ENCODE results near the gene DDIT4. TPM values are rescaled to one million over a fixed set of nuclear protein-coding genes. Genes with fewer than 3 reads are reported as not detected.
A peak's percentile ranks its signal among the peaks of the same experiment; 100 is the strongest.

Gene DDIT4
- total and polyA plus RNA-seq, 2 of the 4 experiments (the other 2 are of a cell fraction): 59.6 to 108 TPM

DNA sequence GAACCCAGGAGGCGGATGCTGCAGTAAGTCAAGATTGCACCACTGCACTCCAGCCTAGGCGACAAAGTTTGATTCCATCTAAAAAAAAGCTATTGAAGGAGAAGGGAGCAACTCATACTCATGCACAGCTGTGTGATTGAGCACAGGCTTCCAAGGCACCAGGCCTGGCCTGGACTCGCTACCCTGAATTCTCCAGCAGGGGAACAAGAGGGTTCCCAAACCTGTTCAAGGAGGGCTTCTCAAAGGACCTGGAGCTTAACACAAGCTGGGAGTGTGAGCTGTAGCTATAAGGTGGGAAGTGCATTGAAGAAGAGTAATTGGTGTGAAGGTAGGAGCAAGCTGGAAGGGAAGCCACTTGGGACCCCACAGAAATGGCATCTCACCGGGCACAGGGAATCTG is 15.1 kb upstream of the DDIT4 start:
- Histone ChIP-seq H2AFZ (replicated peaks; ENCODE audit: low read length, poor library complexity) (peak overlapping the region; percentile 9), H2BK20ac (ENCODE audit: low read depth, low read length) (peak overlapping the region; percentile 14; the same call in 1 of the 2 replicates), H3K23ac (ENCODE audit: low read depth, low read length) (no peak overlapping the region), H3K27me3 (ENCODE audit: control insufficient read depth, insufficient read depth, low read length) (no peaks in the 10 kb centered on the region), H4K20me1 (ENCODE audit: insufficient read depth, low read length) (no peaks in the 10 kb centered on the region), H4K5ac (ENCODE audit: low read depth, low read length) (peak overlapping the region; percentile 17; the same call in 1 of the 2 replicates), H3K27ac (ENCODE audit: insufficient read depth, low read length) (peak overlapping the region; percentile 54; the same call in 1 of the 2 replicates), H3K14ac (replicated peaks; ENCODE audit: low read depth, low read length) (peak overlapping the region; percentile 37; the same call in 1 of the 2 replicates), H3K9ac (ENCODE audit: low read depth, low read length) (no peak overlapping the region), H2BK15ac (ENCODE audit: low read depth, low read length) (peak overlapping the region; percentile 83; the same call in 2 of the 3 replicates), H2AK5ac (ENCODE audit: low read depth, low read length) (peak overlapping the region; percentile 72), H3K9me3 (ENCODE audit: control insufficient read depth, insufficient read depth, low read length) (no peaks in the 10 kb centered on the region), H4K91ac (ENCODE audit: insufficient read depth, low read depth, low read length) (peak overlapping the region; percentile 37; the same call in 1 of the 2 replicates), H2BK120ac (ENCODE audit: low read depth, low read length) (peak overlapping the region; percentile 28; the same call in 1 of the 2 replicates), H4K8ac (ENCODE audit: low read depth in 2 of 2, low read length in 2 of 2) (peak overlapping the region in 1 of 2 experiments; percentile 26; a peak in 1 of 4 replicates), H3K79me1 (ENCODE audit: low read depth in 1 of 2, low read length in 2 of 2) (no peaks in the 10 kb centered on the region), H3K9me1 (ENCODE audit: insufficient read depth, low read length) (peaks cover 16% of the 10 kb centered on the region), H3K4me2 (ENCODE audit: low read depth, low read length) (no peak overlapping the region), H2AK9ac (replicated peaks; ENCODE audit: low read depth, low read length, poor library complexity) (no peak overlapping the region), H3K18ac (ENCODE audit: low read depth, low read length) (peak overlapping the region; percentile 43; the same call in 1 of the 2 replicates), H3K56ac (ENCODE audit: extremely low read depth, insufficient read depth, low read length) (no peak overlapping the region), H3K4ac (ENCODE audit: low read depth, low read length) (peak overlapping the region; percentile 58), H3K4me1 (ENCODE audit: control insufficient read depth, insufficient read depth, low read length) (peaks cover 31% of the 10 kb centered on the region), H2BK5ac (ENCODE audit: low read depth, low read length, poor library complexity, severe bottlenecking) (no peak overlapping the region), H3K4me3 (ENCODE audit: insufficient read depth, low read depth, low read length) (no peak overlapping the region), H3K36me3 (ENCODE audit: control insufficient read depth, insufficient read depth, low read length) (no peaks in the 10 kb centered on the region)
- POLR2A ChIA-PET (ENCODE audit: unreplicated experiment): no interaction called here
- in situ Hi-C loops (cut with MboI; ENCODE audit: low sequenced_read_pairs) (no loop called here), intact Hi-C loops (cut with micrococcal nuclease) (no loop called here), dilution Hi-C loops (cut with HindIII; ENCODE audit: low sequenced_read_pairs, unreplicated experiment) (no loop called here)
- no peak for ATAC-seq (ENCODE audit: low read depth)
- BruUV-seq (replicated peaks): no TSS peak
- CTCF ChIA-PET: interaction anchor here (0.8 to 2.2 kb wide), 2 partner anchors 14 to 15 kb away, joined by 4 read pairs; partner anchors contain the start of gene DDIT4
- DNase-seq: no peak
- WGBS, 2 experiments (ENCODE audit: extremely low coverage in 2 of 2, insufficient read length in 1 of 2): 100% methylated on average over 1 of the region's 4 CpGs; no CpG with 5 or more reads in 1 of the 2 experiments
- TF ChIP-seq RAD21 (IDR thresholded peaks at IDR 0.05; ENCODE audit: low read length): no peak
- no peak for TF ChIP-seq SMC3 (IDR thresholded peaks at IDR 0.05; ENCODE audit: low read depth, low read length)
- TF ChIP-seq, protein P1, sequence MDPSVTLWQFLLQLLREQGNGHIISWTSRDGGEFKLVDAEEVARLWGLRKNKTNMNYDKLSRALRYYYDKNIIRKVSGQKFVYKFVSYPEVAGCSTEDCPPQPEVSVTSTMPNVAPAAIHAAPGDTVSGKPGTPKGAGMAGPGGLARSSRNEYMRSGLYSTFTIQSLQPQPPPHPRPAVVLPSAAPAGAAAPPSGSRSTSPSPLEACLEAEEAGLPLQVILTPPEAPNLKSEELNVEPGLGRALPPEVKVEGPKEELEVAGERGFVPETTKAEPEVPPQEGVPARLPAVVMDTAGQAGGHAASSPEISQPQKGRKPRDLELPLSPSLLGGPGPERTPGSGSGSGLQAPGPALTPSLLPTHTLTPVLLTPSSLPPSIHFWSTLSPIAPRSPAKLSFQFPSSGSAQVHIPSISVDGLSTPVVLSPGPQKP (IDR thresholded peaks at IDR 0.05; ENCODE audit: borderline replicate concordance, low read depth, low read length): no peak
- TF ChIP-seq MAFK (IDR thresholded peaks at IDR 0.05; ENCODE audit: low read depth, low read length): no peak
- TF ChIP-seq FOS (IDR thresholded peaks at IDR 0.05; ENCODE audit: low read depth, low read length): no peak
- TF ChIP-seq, protein P2, sequence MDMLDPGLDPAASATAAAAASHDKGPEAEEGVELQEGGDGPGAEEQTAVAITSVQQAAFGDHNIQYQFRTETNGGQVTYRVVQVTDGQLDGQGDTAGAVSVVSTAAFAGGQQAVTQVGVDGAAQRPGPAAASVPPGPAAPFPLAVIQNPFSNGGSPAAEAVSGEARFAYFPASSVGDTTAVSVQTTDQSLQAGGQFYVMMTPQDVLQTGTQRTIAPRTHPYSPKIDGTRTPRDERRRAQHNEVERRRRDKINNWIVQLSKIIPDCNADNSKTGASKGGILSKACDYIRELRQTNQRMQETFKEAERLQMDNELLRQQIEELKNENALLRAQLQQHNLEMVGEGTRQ (IDR thresholded peaks at IDR 0.05; ENCODE audit: low read depth, low read length): no peak
